Activated CD4-positive, alpha-beta T cell treated with anti-CD3 and anti-CD28 coated beads, Interleukin-2, Interleukin-6, amounts not matched to agents 100 ng/mL and 50 ng/mL, durations not matched to agents 16 hours and 8 hours (primary cell): Measurements from ENCODE around the gene RFX8.

Source experiments
- DNase-seq: peaks from one replicate; pipeline ENCODE4 v3.0.0-alpha.2; 2020

The RFX8 gene

GRCh38 chr2:101405351-101405899 lies 69.5 kb downstream of the RFX8 start:
- no peak for DNase-seq

DNA sequence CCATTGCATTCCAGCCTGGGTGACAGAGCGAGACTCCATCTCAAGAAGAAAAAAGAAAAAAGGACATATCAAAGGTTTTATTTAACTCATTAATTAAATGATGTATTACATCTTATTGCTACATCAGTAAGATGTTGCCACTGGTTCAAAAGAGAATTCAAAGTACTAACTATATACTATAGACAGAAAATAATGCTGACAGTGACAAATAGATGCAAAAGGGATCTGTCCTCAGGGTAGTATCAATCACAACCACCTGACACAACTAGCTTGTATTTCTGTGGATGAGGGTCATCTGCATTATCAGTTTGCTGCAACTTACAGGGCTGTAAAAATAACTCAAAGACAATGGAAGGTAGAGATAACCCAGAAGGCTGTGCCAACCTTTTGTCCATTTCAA lies 71.2 kb downstream of the RFX8 start:
- no peak for DNase-seq

DNA sequence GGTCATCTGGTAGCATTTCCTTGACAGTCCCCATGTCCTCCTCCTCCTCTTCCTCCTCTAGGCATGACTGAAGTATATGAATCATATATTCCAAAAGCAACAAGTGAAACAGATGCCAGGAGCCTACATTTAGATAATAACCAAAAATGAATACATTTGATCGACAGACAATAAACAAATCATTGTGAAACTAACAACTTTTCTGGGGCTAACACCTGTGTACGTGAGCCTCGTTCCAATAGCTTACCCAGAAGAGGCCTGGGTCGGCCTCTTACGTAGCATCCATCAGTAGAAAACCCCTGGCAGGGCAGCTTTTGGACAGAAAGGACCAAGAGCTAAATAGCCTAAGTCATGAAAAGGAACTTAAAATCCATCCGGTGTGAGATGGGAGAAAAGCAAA lies 72.3 kb downstream of the RFX8 start:
- peak; percentile 38 for DNase-seq

GRCh38 chr2:101401906-101402305 lies 73.0 kb downstream of the RFX8 start:
- DNase-seq = no peak

DNA sequence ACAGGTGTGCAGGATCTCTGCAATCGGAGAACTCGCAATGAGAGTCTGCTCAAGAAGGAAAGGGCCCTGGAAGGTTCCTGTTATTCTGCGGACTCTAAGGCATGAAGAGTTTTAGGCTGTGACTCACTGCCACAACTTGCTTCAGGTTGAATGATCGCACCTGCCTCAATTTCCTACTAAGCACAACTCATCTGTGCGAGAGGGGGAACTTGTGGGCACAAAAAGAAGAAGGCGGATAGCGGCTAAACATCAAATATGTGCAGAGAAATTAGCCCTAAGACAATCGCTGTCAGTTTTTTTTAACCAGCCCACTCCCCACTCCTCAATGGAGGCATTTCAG lies 73.6 kb downstream of the RFX8 start:
- DNase-seq = no peak

GRCh38 chr2:101400506-101401325 lies 74.2 kb downstream of the RFX8 start:
- no peak for DNase-seq

DNA sequence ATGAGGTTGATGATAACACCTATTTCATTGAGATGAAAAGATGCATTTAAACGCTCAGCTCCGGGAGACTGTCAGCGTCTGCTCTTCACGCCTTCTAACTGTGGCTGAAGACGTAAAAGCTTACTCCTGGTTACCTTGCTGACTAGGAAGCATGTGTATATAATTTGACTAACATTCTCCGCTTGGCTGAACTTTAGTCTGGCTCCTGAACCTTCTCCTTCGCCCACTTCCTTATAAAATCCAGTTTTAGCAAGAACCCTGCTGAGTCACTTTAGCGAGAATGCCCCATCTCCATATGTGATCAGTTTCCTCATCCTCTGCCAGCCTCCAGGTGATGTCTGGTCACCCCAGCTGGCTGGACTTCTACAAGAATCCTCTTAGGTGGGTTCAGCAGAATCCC lies 74.9 kb downstream of the RFX8 start:
- DNase-seq = no peak

GRCh38 chr2:101399021-101399799 lies 75.7 kb downstream of the RFX8 start:
- no peak for DNase-seq

GRCh38 chr2:101398116-101398821 lies 76.6 kb downstream of the RFX8 start:
- peak; percentile 62 for DNase-seq

GRCh38 chr2:101396316-101396717 lies 78.6 kb downstream of the RFX8 start:
- DNase-seq = peak; percentile 35

- DNase-seq = peak; percentile 38
These were observed 79.2 kb downstream of the RFX8 start for GRCh38 chr2:101395545-101396315.

DNA sequence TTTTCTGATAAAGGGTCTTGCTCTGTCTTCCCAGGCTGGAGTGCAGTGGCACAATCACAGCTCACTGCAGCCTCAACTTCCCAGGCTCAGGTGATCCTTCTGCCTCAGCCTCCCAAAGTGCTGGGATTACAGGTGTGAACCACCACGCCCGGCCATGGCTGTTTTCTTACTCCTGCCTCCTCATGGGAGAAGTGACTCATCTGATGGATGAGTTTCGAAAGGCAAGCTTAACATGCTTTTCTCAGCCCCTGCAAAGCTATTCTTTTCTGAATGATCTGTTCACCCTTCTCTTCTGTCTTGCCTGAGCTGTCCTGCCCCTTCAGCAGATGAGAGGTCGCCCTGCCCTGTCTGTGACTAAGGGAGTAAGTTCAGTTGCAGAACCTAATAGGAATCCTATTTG lies 86.7 kb downstream of the RFX8 start:
- peak; percentile 12 for DNase-seq

GRCh38 chr2:101387151-101387834 lies 87.6 kb downstream of the RFX8 start, which contains the start of gene CREG2:
TSS of gene CREG2 (minus strand) at chr2:101387503. CDS start at chr2:101387457, 46 bp downstream.
- peak; percentile 61 for DNase-seq

DNA sequence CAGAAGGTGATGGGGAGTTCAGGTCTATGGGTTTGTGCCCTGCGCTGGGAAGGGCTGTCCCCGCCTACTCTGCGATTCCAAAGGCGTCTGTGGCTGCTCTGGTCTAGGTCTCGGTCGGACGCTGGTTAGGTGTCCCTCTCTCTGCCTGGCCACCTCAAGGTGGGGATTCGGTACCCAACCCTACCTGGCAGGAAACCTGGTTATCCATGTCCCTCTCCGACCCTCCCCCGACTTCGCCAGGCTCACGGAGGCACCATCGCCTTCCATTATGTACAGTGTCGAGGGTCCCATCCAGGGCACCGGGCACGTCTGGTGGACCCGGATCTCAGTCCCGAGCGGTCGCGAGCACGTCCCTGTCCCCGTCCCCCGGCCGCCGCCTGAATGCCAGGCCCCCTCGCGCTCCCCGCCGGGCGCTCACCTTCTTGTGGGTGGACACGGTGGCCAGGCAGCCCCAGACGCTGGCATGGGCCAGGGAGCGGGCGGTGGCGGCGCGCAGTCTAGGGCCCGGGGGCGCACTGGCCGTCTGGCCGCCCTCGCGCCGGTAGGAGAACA lies 88.2 kb downstream of the RFX8 start:
- DNase-seq = no peak

DNA sequence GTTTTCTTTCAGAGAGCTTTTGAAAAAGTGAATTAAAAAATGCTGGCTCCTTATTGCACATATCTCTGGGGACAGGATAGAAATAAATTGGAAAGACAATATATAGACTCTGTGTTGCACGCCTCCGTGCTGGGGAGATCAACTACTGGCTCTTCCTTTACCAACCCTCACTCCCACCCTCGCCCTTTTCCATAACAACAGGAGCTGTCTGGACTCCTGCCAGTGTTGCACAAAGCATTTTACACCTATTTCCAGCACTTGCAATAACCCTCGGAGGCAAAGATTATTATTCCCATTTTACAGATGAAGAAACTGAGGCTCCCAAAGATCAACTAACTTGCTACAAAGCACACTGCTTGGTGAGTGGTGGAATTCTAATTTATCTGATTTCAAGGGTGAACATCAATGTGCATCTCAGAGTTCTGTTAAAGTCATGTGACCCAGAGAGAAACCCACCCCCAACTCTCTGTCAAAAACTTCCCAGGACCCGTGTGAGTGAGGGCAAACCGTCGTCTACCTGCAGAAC lies 91.8 kb downstream of the RFX8 start:
- no peak for DNase-seq

DNA sequence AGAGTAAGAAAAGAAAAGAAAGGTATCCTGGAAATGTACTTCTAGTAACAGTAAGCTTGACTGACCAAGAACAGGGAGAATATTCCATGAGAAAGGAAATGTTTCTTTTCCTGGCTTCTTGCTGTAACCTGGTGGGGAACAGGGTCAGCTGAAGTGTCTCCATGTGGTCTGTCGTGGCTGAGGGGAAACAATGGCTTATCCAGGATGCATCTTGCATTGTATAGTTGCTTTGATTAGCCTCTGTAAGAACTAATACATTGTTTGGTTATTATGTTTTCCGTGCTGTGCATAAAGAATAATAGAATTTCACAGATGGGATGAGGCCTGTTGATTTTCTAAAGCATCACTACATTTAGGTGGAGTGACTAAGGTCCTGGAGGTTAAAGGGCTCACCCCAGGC lies 92.5 kb downstream of the RFX8 start:
- DNase-seq = no peak

DNA sequence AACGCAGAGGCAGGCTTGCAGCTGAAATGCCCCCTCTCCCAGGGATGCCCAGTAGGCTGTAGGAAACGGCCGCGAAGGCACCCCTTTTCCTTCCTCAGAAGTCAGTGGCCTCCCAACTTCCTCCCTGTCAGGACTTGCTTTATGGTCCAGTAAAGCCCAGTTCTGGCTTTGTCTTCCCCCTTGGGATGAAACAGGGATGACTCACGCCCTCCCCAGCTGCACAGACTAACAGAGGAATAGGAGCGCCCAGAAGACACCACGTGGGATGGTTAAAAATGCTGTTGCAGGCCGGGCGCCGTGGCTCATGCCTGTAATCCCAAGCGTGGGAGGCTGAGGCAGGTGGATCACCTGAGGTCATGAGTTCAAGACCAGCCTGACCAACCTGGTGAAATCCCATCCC lies 94.5 kb downstream of the RFX8 start:
- no peak for DNase-seq

DNA sequence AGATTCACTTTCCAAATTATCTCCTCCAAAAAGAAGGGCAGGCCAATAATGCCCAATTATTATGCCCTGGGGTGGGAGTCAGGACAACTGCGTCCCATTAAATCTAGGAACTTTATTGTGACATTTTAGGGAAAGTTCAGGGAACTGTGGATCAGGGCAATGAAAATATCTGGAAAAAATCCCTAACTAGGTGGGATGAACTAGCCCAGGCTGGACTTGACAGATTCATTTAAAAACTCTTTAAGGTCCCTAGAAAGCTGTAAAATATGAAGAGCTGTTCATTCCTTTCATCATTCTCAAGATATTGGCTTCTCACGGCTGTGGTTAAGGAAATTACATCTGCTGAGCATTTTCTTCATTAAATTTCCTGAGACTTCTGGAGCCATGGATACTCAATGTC lies 95.8 kb downstream of the RFX8 start:
- DNase-seq = no peak

GRCh38 chr2:101375653-101376052 lies 99.3 kb downstream of the RFX8 start:
- DNase-seq = no peak

DNA sequence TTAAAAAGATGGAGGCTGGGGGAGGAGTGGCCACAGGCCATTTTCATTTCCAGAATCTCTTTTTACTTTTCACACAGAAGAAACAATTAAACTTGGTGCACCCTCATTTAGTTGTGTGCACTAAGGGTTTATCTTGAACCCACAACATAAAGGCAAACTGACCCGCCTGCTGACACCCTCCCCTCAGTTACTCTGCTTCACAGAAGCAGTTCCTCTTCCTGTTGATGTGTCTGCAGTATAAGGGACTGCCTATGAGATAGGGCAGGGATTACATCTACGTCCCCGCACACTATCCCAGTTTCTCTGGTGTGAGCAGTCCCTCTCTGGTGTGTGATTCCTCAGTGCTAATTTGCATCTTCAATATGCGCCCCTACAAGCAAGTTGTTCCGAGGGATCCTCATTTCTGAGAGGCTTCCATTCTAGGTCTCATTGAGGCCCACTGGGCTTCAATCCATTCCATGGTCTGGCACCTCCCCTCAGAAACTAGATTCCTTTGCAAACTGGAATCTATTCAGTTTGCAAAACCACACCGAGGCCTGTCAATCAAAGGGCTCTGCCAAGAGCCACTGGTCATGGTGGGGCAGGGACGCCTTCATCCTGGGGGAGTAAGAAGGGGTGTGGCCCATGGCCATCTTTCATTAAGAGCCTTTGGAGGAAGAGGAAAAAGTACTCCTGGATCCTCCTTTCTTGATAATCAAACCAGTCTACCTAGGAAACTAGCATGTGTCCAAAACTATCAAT lies 99.9 kb downstream of the RFX8 start:
- DNase-seq = no peak

DNA sequence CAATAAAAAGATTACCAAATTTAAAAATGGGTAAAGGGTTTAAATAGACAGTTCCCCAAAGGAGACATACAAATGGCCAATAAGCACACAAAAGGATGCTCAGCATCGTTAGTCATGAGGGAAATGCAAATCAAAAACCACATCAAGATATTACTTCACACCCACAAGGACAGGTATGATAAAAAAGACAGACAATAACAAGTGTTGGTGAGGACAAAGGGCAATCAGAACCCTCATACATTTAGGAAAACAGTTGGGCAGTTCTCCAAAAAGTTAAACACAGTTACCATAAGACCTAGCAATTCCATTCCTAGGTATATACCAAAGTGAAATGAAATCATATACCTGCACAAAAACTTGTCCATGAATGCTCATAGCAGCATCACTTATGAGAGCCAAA lies 102.1 kb downstream of the RFX8 start:
- no peak for DNase-seq
